H9 (cell line): ENCODE results near the gene SLC37A4. TPM values are rescaled to one million over a fixed set of nuclear protein-coding genes. Genes with fewer than 3 reads are reported as not detected.

Experiments
- DNase-seq: peaks from one replicate; pipeline ENCODE4 v3.0.0-alpha.2; 2017
- H2AFZ ChIP-seq: one replicate; pipeline ENCODE4 v1.6.1; 2013; ENCODE audit warnings: mild to moderate bottlenecking, low read length, control low read depth, moderate library complexity
- H2AK5ac ChIP-seq: 2 replicates; pipeline ENCODE4 v1.6.1; 2013; ENCODE audit warnings: low read length, control low read depth, mixed read lengths; ENCODE audit not compliant: insufficient read length
- H2BK120ac ChIP-seq: one replicate; pipeline ENCODE4 v1.6.1; 2013; ENCODE audit warnings: low read depth, mild to moderate bottlenecking, low read length, control low read depth, inconsistent platforms; ENCODE audit not compliant: poor library complexity, severe bottlenecking
- H2BK12ac ChIP-seq: 2 replicates; pipeline ENCODE4 v1.6.1; 2013; ENCODE audit warnings: low read length, control low read depth, mixed read lengths, low read depth; ENCODE audit not compliant: insufficient read length
- H2BK15ac ChIP-seq: 2 replicates; pipeline ENCODE4 v1.6.1; 2013; ENCODE audit warnings: low read depth, low read length, control low read depth
- H2BK20ac ChIP-seq: one replicate; pipeline ENCODE4 v1.6.1; 2013; ENCODE audit warnings: low read depth, mild to moderate bottlenecking, low read length, control low read depth, inconsistent platforms; ENCODE audit not compliant: poor library complexity, severe bottlenecking
- H2BK5ac ChIP-seq: 2 replicates; pipeline ENCODE4 v1.6.1; 2013; ENCODE audit warnings: low read length, control low read depth, mixed read lengths; ENCODE audit not compliant: insufficient read length
- H3K14ac ChIP-seq: 2 replicates; pipeline ENCODE4 v1.6.1; 2013; ENCODE audit warnings: low read length, control low read depth; ENCODE audit not compliant: insufficient read depth
- H3K18ac ChIP-seq: 2 replicates; pipeline ENCODE4 v1.6.1; 2013; ENCODE audit warnings: low read depth, mild to moderate bottlenecking, mixed read lengths, low read length, control low read depth; ENCODE audit not compliant: insufficient read length
- H3K23ac ChIP-seq: 2 replicates; pipeline ENCODE4 v1.6.1; 2013; ENCODE audit warnings: low read length, control low read depth, mixed read lengths, low read depth; ENCODE audit not compliant: insufficient read length
- H3K23me2 ChIP-seq: 2 replicates; pipeline ENCODE4 v1.6.1; 2013; ENCODE audit warnings: low read depth, mild to moderate bottlenecking, mixed read lengths, low read length, control low read depth; ENCODE audit not compliant: insufficient read length, poor library complexity, severe bottlenecking
- H3K27ac ChIP-seq: 2 replicates; pipeline ENCODE4 v1.5.1; 2013; ENCODE audit warnings: low read length, control low read depth, mixed read lengths, low read depth; ENCODE audit not compliant: insufficient read length
- H3K27me3 ChIP-seq: 2 replicates; pipeline ENCODE4 v1.6.1; 2013; ENCODE audit warnings: low read length, control low read depth, inconsistent platforms; ENCODE audit not compliant: insufficient read depth
- H3K4ac ChIP-seq: 2 replicates; pipeline ENCODE4 v1.6.1; 2013; ENCODE audit warnings: low read depth, mild to moderate bottlenecking, control low read depth, inconsistent platforms, low read length, moderate library complexity
- H3K4me1 ChIP-seq: 2 replicates; pipeline ENCODE4 v1.6.1; 2013; ENCODE audit warnings: low read length, control low read depth, inconsistent platforms; ENCODE audit not compliant: insufficient read depth
- H3K4me2 ChIP-seq: 2 replicates; pipeline ENCODE4 v1.6.1; 2013; ENCODE audit warnings: low read length, control low read depth, mixed read lengths; ENCODE audit not compliant: insufficient read length, insufficient read depth
- H3K56ac ChIP-seq: 2 replicates; pipeline ENCODE4 v1.6.1; 2013; ENCODE audit warnings: low read depth, mild to moderate bottlenecking, mixed read lengths, low read length, control low read depth; ENCODE audit not compliant: insufficient read length
- H3K79me1 ChIP-seq: 2 replicates; pipeline ENCODE4 v1.6.1; 2013; ENCODE audit warnings: low read depth, mild to moderate bottlenecking, moderate library complexity, low read length, control low read depth, inconsistent platforms; ENCODE audit not compliant: insufficient read depth, poor library complexity, severe bottlenecking
- H3K79me2 ChIP-seq: 2 replicates; pipeline ENCODE4 v1.6.1; 2013; ENCODE audit warnings: low read length, control low read depth, inconsistent platforms; ENCODE audit not compliant: insufficient read depth
- H3K9ac ChIP-seq: 2 replicates; pipeline ENCODE4 v1.6.1; 2013; ENCODE audit warnings: low read length, control low read depth, mixed read lengths; ENCODE audit not compliant: insufficient read length; ENCODE audit errors: extremely low read depth
- H3K9me3 ChIP-seq: one replicate; pipeline ENCODE4 v1.6.1; 2013; ENCODE audit warnings: low read depth, low read length, inconsistent platforms; ENCODE audit not compliant: control insufficient read depth
- H3T11ph ChIP-seq: one replicate; pipeline ENCODE4 v1.6.1; 2013; ENCODE audit warnings: mild to moderate bottlenecking, low read length, control low read depth, inconsistent platforms
- H4K20me1 ChIP-seq: one replicate; pipeline ENCODE4 v1.6.1; 2013; ENCODE audit not compliant: control insufficient read depth, insufficient read length, insufficient read depth
- H4K5ac ChIP-seq: 2 replicates; pipeline ENCODE4 v1.6.1; 2013; ENCODE audit warnings: low read depth, mild to moderate bottlenecking, mixed read lengths, low read length, control low read depth; ENCODE audit not compliant: insufficient read length
- H4K8ac ChIP-seq: replicated peaks from 2 replicates; pipeline ENCODE4 v1.6.1; 2013; ENCODE audit warnings: low read length, control low read depth, mixed read lengths, low read depth; ENCODE audit not compliant: insufficient read length
- H4K91ac ChIP-seq: 2 replicates; pipeline ENCODE4 v1.6.1; 2013; ENCODE audit warnings: low read depth, mild to moderate bottlenecking, moderate library complexity, mixed read lengths, low read length, control low read depth; ENCODE audit not compliant: insufficient read length
- H3K27ac Mint-ChIP-seq, 3 experiments: 2 replicates in 2 of 3; 3 replicates in 1 of 3; pipeline ENCODE4 v1.8.0; 2020 to 2021; ENCODE audit warnings: mixed read lengths in 3 of 3, mild to moderate bottlenecking in 1 of 3, moderate library complexity in 1 of 3
- H3K27me3 Mint-ChIP-seq: 2 replicates; pipeline ENCODE4 v1.8.0; 2021; ENCODE audit warnings: low read depth, mild to moderate bottlenecking, moderate library complexity, mixed read lengths
- H3K36me3 Mint-ChIP-seq, 3 experiments: 2 replicates in 2 of 3; 3 replicates in 1 of 3; pipeline ENCODE4 v1.8.0; 2020 to 2021; ENCODE audit warnings: low read depth in 3 of 3, mixed read lengths in 3 of 3; ENCODE audit not compliant: insufficient read depth in 1 of 3
- H3K4me1 Mint-ChIP-seq, 2 experiments: 2 replicates each; pipeline ENCODE4 v1.8.0; 2020; ENCODE audit warnings: mixed read lengths in 2 of 2
- H3K4me3 Mint-ChIP-seq, 2 experiments: 2 replicates in 1 of 2; 3 replicates in 1 of 2; pipeline ENCODE4 v1.8.0; 2020 to 2021; ENCODE audit warnings: mild to moderate bottlenecking in 2 of 2, mixed read lengths in 2 of 2, moderate library complexity in 1 of 2
- H3K9me3 Mint-ChIP-seq, 2 experiments: 2 replicates in 1 of 2; 3 replicates in 1 of 2; pipeline ENCODE4 v1.8.0; 2020; ENCODE audit warnings: mild to moderate bottlenecking in 2 of 2, mixed read lengths in 2 of 2, moderate library complexity in 1 of 2
- WGBS: extraction: QIAGEN DNeasy Blood & Tissue Kit; methylation state at CpG from one replicate; pipeline ENCODE4 v1.1.7; 2013; ENCODE audit warnings: missing lambda C conversion rate, low lambda C conversion rate, mixed read lengths; ENCODE audit not compliant: insufficient read length; ENCODE audit errors: extremely low coverage; 5-methylcytosine and 5-hydroxymethylcytosine counted together
- total RNA-seq: library from RNA; stranded (reverse); gene quantifications from 2 replicates; pipeline ENCODE4 v1.2.1, GENCODE V29; 2021
- TF ChIP-seq, protein P1 (sequence below): fragments of 200-600 bp; sonication (generic); conservative IDR thresholded peaks from 3 replicates; pipeline ENCODE4 v1.8.0; 2021; ENCODE audit warnings: antibody characterized with exemption, mild to moderate bottlenecking

SLC37A4 gene
- total RNA-seq, 1 experiment from 2014 or later: 41.0 TPM

GRCh38 chr11:119028346-119029068, 2.2 kb downstream of the SLC37A4 start:
- Mint-ChIP-seq H3K27me3 (no peaks in the 10 kb centered on the region; the same call in 1 of the 2 replicates), H3K27ac (peak overlapping the region; percentile 32 to 59 (median 44); a peak in 4 of 7 replicates), H3K9me3 (no peaks in the 10 kb centered on the region), H3K4me1 (peaks cover 22 to 24% of the 10 kb centered on the region in 2 experiments), H3K4me3 (peak overlapping the region; percentile 79 to 83; a peak in 4 of 5 replicates), H3K36me3 (peaks cover 25 to 52% (median 50%) of the 10 kb centered on the region in 3 experiments)
- WGBS: no CpG with 5 or more reads among the region's 9 CpGs
- Histone ChIP-seq H3K27me3 (no peaks in the 10 kb centered on the region), H3T11ph (no peak overlapping the region), H3K23ac (no peak overlapping the region), H3K4me2 (no peak overlapping the region), H2BK120ac (no peak overlapping the region), H3K9me3 (no peaks in the 10 kb centered on the region), H3K4ac (no peak overlapping the region), H3K27ac (no peak overlapping the region), H3K9ac (no peak overlapping the region), H4K20me1 (no peaks in the 10 kb centered on the region), H2AFZ (no peak overlapping the region), H2BK15ac (no peak overlapping the region), H2BK5ac (no peak overlapping the region), H4K91ac (no peak overlapping the region), H3K14ac (no peak overlapping the region), H4K5ac (no peak overlapping the region), H2AK5ac (no peak overlapping the region), H3K18ac (no peak overlapping the region), H3K4me1 (peaks cover 8% of the 10 kb centered on the region; the same call in 1 of the 2 replicates), H3K79me2 (no peaks in the 10 kb centered on the region), H3K23me2 (peaks cover 14% of the 10 kb centered on the region), H4K8ac (no peak overlapping the region), H3K56ac (no peak overlapping the region), H3K79me1 (peaks cover 3% of the 10 kb centered on the region), H2BK12ac (no peak overlapping the region), H2BK20ac (no peak overlapping the region)
- TF ChIP-seq, protein P1, sequence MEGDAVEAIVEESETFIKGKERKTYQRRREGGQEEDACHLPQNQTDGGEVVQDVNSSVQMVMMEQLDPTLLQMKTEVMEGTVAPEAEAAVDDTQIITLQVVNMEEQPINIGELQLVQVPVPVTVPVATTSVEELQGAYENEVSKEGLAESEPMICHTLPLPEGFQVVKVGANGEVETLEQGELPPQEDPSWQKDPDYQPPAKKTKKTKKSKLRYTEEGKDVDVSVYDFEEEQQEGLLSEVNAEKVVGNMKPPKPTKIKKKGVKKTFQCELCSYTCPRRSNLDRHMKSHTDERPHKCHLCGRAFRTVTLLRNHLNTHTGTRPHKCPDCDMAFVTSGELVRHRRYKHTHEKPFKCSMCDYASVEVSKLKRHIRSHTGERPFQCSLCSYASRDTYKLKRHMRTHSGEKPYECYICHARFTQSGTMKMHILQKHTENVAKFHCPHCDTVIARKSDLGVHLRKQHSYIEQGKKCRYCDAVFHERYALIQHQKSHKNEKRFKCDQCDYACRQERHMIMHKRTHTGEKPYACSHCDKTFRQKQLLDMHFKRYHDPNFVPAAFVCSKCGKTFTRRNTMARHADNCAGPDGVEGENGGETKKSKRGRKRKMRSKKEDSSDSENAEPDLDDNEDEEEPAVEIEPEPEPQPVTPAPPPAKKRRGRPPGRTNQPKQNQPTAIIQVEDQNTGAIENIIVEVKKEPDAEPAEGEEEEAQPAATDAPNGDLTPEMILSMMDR: no peak
- no peak for DNase-seq
